Measurements from ENCODE around the gene SYNGR4.

DNA sequence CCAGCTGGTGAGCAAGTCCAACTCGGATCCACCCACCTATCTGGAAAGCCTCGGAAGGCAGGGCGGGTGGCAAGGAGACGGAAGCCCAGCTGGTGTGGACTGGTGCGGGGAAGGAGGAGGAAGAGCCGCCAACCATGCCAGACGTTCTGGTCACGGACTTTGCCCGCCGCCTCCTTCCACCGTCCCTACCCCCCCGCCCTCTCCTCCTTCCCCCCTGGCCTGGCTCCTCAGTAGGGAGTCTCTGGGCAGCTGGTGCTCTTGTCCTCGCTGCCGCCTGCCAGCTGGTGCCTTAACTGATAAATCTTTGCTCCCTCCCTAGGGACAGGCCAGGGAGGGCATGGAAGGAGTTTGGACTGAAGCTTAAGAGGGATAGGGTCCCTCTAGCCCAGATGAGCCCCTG lies 4.8 kb downstream of the SYNGR4 start:
- TF ChIP-seq, protein P1, sequence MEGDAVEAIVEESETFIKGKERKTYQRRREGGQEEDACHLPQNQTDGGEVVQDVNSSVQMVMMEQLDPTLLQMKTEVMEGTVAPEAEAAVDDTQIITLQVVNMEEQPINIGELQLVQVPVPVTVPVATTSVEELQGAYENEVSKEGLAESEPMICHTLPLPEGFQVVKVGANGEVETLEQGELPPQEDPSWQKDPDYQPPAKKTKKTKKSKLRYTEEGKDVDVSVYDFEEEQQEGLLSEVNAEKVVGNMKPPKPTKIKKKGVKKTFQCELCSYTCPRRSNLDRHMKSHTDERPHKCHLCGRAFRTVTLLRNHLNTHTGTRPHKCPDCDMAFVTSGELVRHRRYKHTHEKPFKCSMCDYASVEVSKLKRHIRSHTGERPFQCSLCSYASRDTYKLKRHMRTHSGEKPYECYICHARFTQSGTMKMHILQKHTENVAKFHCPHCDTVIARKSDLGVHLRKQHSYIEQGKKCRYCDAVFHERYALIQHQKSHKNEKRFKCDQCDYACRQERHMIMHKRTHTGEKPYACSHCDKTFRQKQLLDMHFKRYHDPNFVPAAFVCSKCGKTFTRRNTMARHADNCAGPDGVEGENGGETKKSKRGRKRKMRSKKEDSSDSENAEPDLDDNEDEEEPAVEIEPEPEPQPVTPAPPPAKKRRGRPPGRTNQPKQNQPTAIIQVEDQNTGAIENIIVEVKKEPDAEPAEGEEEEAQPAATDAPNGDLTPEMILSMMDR (IDR thresholded peaks at IDR 0.05): no peak
- TF ChIP-seq POLR2A (IDR thresholded peaks at IDR 0.05): no peak

Measured in uterus (tissue), 2 donors.